Erythroblast (primary cell): ENCODE results near the gene CDC42BPB.

Experiments
- GATA1 ChIP-seq: IDR thresholded peaks from 2 replicates; pipeline ENCODE4 v1.6.1; 2011; ENCODE audit warnings: low read depth, mild to moderate bottlenecking, control low read depth, low read length, moderate library complexity
- POLR2A ChIP-seq: IDR thresholded peaks from 2 replicates; pipeline ENCODE4 v1.6.1; 2011; ENCODE audit warnings: mild to moderate bottlenecking, low read length

GRCh38 chr14:102996941-102997340, 60.4 kb downstream of the CDC42BPB start:
- TF ChIP-seq POLR2A (no peak), GATA1 (no peak)
